ENCODE data around the gene ACAD8. TPM values are rescaled to one million over a fixed set of nuclear protein-coding genes. Genes with fewer than 3 reads are reported as not detected.

The ACAD8 gene
- total RNA-seq, 2 donors from 2014 or later = 39.4 to 46.1 TPM

GRCh38 chr11:134257101-134257500, 3.7 kb downstream of the ACAD8 start:
- TF ChIP-seq, protein P1, sequence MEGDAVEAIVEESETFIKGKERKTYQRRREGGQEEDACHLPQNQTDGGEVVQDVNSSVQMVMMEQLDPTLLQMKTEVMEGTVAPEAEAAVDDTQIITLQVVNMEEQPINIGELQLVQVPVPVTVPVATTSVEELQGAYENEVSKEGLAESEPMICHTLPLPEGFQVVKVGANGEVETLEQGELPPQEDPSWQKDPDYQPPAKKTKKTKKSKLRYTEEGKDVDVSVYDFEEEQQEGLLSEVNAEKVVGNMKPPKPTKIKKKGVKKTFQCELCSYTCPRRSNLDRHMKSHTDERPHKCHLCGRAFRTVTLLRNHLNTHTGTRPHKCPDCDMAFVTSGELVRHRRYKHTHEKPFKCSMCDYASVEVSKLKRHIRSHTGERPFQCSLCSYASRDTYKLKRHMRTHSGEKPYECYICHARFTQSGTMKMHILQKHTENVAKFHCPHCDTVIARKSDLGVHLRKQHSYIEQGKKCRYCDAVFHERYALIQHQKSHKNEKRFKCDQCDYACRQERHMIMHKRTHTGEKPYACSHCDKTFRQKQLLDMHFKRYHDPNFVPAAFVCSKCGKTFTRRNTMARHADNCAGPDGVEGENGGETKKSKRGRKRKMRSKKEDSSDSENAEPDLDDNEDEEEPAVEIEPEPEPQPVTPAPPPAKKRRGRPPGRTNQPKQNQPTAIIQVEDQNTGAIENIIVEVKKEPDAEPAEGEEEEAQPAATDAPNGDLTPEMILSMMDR (IDR thresholded peaks at IDR 0.05) = no peak
- TF ChIP-seq POLR2AphosphoS5 (IDR thresholded peaks at IDR 0.05) (no peak), POLR2A (IDR thresholded peaks at IDR 0.05) (no peak)
- Histone ChIP-seq H3K9me3 (no peaks in the 10 kb centered on the region), H3K4me3 (no peak overlapping the region), H3K27me3 (replicated peaks; ENCODE audit: insufficient read depth) (no peaks in the 10 kb centered on the region), H3K36me3 (peaks cover 0 to 3% of the 10 kb centered on the region in 2 donors), H3K4me1 (replicated peaks) (peaks cover 2% of the 10 kb centered on the region), H3K27ac (no peak overlapping the region)
- intact Hi-C loops (cut with DNase I) = no loop called here
- 96% methylated on average over 11 of the region's 11 CpGs for WGBS
- no peak for DNase-seq (ENCODE audit: low spot score)

- Histone ChIP-seq H3K27me3 (replicated peaks; ENCODE audit: insufficient read depth) (no peaks in the 10 kb centered on the region), H3K27ac (peak overlapping the region; percentile 52 to 53), H3K36me3 (peaks cover 0 to 3% of the 10 kb centered on the region in 2 donors), H3K9me3 (no peaks in the 10 kb centered on the region), H3K4me3 (no peak overlapping the region), H3K4me1 (replicated peaks) (peaks cover 2% of the 10 kb centered on the region)
- TF ChIP-seq POLR2A (IDR thresholded peaks at IDR 0.05) (no peak), POLR2AphosphoS5 (IDR thresholded peaks at IDR 0.05) (peak; percentile 77)
- TF ChIP-seq, protein P1 (IDR thresholded peaks at IDR 0.05) = no peak
- intact Hi-C loops (cut with DNase I) = no loop called here
- WGBS = 77% methylated on average over 4 of the region's 4 CpGs
- DNase-seq (ENCODE audit: low spot score) = peak; percentile 43
These were observed 5.2 kb downstream of the ACAD8 start for GRCh38 chr11:134258577-134258976.

DNA sequence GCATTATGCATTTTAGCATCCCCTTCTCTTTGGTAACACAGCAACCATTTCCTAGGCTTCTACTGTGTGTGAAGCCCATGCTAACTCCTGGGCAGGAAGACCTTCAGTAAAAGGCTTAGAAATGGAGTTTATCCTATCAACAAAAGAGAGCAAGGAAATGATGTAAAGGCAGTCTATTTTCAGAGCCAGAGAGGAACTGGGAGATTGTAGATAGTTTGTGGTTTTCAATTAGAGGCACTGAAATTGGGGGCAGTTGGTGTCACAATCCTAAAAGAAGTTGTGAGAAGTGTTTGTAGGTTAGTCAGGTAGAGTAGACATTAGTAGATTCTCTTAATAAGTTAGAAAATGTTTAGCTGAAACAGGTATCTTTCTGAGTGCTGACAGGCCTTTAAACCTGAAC, 7.1 kb downstream of the ACAD8 start:
- Histone ChIP-seq H3K27ac (peak overlapping the region; percentile 16 to 53), H3K36me3 (peaks cover 0 to 3% of the 10 kb centered on the region in 2 donors)
- no peak for DNase-seq (ENCODE audit: low spot score)

DNA sequence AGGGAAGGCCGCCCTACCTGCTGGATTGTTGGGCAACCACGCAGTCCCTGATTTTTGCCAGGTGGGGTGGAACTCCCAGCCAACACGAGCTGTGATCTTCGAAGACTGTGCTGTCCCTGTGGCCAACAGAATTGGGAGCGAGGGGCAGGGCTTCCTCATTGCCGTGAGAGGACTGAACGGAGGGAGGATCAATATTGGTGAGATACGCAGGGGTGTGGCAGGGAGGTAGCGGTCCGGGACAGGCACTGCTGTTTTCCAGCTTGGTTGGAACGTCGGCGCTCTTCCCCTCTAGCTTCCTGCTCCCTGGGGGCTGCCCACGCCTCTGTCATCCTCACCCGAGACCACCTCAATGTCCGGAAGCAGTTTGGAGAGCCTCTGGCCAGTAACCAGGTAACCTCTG, 7.6 kb downstream of the ACAD8 start:
- Histone ChIP-seq H3K9me3 (no peaks in the 10 kb centered on the region), H3K4me3 (no peak overlapping the region), H3K36me3 (peaks cover 0 to 3% of the 10 kb centered on the region in 2 donors), H3K27ac (peak overlapping the region in 1 of 2 donors; percentile 53), H3K27me3 (replicated peaks; ENCODE audit: insufficient read depth) (no peaks in the 10 kb centered on the region), H3K4me1 (replicated peaks) (peaks cover 3% of the 10 kb centered on the region)
- intact Hi-C loops (cut with DNase I) = no loop called here
- DNase-seq (ENCODE audit: low spot score) = no peak
- 89% methylated on average over 16 of the region's 16 CpGs for WGBS
- TF ChIP-seq POLR2AphosphoS5 (IDR thresholded peaks at IDR 0.05) (no peak), POLR2A (IDR thresholded peaks at IDR 0.05) (no peak)
- TF ChIP-seq, protein P1 (IDR thresholded peaks at IDR 0.05) = no peak

More for the DNA sequence above, 7.1 kb downstream of the ACAD8 start:
- TF ChIP-seq, protein P1 (IDR thresholded peaks at IDR 0.05) = no peak
- no peak for TF ChIP-seq POLR2A (IDR thresholded peaks at IDR 0.05)
- TF ChIP-seq POLR2AphosphoS5 (IDR thresholded peaks at IDR 0.05) = no peak
- Histone ChIP-seq H3K27me3 (replicated peaks; ENCODE audit: insufficient read depth) (no peaks in the 10 kb centered on the region), H3K9me3 (no peaks in the 10 kb centered on the region), H3K4me3 (no peak overlapping the region), H3K4me1 (replicated peaks) (no peaks in the 10 kb centered on the region)
- intact Hi-C loops (cut with DNase I) = no loop called here

GRCh38 chr11:134261626-134262488, 8.5 kb downstream of the ACAD8 start:
- peaks cover 0 to 3% of the 10 kb centered on the region in 2 donors for H3K36me3 ChIP-seq
- no peak for DNase-seq (ENCODE audit: low spot score)
- H3K27me3 ChIP-seq (replicated peaks; ENCODE audit: insufficient read depth) = no peaks in the 10 kb centered on the region

More at GRCh38 chr11:134261626-134262488, 8.5 kb downstream of the ACAD8 start:
- peak overlapping the region in 1 of 2 donors; percentile 1 for H3K27ac ChIP-seq
- no peaks in the 10 kb centered on the region for H3K9me3 ChIP-seq
- H3K4me3 ChIP-seq = no peak overlapping the region
- TF ChIP-seq, protein P1 (IDR thresholded peaks at IDR 0.05) = peak in 3 of 4 experiments; percentile 48 to 59 (median 55)
- no peak for TF ChIP-seq POLR2AphosphoS5 (IDR thresholded peaks at IDR 0.05)
- peaks cover 5% of the 10 kb centered on the region for H3K4me1 ChIP-seq (replicated peaks)
- WGBS = 83% methylated on average over 14 of the region's 14 CpGs
- intact Hi-C loops (cut with DNase I) = no loop called here
